Medulla oblongata (tissue), 1 donor: Measurements from ENCODE around the gene SNX15.

Experiments
- DNase-seq: peaks from one replicate; pipeline ENCODE4 v3.0.0-alpha.2; 2015; ENCODE audit errors: extremely low spot score

SNX15 gene

GRCh38 chr11:65056999-65057398, 29.8 kb downstream of the SNX15 start:
- DNase-seq, result no peak

DNA sequence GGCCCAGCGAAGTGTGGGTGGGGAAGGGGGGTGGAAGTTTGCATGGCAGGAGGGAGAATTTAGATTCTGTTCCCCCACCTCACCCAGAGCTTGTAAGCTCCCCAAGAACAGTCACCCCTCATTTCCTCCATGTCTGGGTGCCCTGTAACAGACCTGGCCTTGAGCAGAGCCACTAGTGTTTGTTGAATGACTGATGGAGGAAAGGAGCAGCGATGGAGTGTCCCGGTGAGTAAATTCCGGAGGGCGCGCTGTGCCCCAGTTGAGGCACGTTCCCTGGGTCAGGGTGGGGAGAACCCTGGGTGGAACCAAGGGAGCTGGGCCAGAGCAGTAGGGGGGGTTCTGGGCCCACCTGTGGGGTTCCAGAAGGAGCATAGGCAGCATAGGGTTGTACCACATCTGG, 30.3 kb downstream of the SNX15 start:
- DNase-seq, result no peak

- no peak for DNase-seq
These were observed 30.8 kb downstream of the SNX15 start for GRCh38 chr11:65058012-65058411.

- no peak for DNase-seq
These were observed 31.3 kb downstream of the SNX15 start, which contains the start of gene NAALADL1 for GRCh38 chr11:65058419-65059054. NAALADL1 (minus strand) TSS chr11:65058553; CDS start chr11:65058521, 32 bp downstream.

DNA sequence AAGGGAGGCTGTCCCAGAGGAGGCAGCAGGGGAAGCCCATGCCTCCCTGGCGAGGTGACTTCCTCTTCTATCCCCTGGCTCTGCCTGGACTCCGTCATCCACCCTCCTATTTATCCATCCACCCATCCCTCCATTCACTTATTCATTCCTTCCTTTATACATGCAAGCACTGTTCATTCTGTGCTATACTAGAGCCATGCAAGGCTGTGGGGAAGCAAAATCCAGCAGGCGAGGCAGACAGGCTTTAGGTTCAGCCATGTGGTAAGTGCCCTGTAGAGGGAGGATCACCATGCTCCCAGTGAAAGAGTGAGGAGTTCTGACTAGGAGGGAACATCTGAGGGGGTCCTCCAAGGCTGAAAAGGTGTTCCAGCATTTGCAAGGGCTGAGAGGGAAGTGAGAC, 32.3 kb downstream of the SNX15 start:
- no peak for DNase-seq

DNA sequence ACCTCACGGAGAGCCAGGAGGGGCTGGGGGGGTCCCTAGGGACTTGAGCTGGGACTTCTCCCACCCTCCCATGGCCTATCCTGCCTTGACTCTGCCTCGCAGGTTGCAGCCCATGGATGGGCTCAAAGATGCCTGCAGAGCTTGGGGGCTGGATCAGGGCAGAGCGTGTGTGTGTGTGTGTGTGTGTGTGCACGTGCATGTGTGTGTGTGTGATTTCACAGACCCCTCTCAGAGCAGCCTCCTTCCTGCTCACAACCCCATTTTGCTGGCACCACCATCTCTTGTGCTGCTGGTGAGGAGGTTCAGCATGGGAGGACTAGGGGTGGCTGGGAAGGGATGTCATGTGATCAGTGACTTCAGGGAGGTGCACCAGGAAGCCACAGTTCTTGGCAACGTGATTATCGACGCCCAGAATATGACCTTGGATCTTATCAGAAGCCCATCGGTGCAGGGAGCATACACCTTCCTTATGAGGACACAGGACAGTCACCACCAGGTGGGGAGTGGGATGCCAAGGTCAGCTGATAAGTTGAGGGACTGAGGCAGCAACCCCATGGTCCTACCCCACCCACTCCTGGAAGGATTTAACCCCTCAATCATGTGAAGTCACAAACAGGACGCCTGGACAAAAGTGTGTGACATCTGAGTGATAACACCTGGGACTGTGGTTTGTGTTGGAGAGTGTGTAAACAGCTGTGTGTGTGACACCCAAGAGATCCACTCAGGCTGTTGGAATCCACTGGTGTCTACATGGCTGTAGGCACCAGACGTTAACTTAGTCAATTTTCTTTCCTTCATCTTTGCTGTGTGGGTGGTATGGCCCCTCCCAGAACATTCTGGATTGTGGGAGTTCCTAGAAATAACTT, 33.0 kb downstream of the SNX15 start:
- no peak for DNase-seq

DNA sequence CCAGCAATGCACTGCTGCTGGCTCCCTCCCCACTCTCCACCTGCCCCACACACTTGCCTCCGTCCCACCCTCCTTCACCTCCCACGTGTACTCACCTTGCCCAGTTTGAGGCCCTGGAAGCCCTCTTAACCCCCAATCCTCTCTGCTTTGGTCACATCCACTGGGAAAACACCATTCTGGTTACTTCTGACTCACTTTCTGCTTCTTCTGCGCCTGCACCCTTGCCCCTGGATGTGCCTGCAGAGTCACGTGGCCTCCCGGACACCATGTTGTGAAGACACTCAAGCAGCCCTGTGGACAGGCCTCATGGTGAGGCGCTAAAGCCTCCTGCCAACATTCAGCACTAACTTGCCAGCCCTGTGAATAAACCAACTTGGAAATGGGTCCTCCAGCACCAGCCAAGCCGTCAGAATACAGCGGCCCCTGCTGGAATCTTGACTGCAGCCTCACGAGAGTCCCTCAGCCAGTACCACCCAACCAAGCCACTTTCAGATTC, 33.7 kb downstream of the SNX15 start:
- DNase-seq, result no peak

DNA sequence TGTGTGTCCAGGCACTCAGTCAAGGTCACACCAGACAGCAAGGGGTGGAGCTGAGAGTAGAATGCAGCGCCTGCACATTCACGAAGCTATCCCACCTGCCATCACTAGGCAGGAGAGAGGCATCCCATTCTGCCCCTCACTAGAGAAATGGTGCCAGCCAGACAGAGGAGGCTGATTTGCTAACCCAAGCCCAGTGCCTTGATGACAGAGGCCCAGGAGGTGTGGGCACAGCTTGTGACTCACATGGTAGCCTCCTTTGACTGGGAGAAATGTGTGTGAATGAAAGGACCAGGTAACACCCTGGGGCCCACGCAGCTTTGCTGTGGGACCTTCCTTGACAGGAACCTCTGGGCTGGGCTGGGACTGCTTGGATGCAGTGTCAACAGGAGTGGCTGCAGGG, 36.3 kb downstream of the SNX15 start:
- DNase-seq, result no peak

DNA sequence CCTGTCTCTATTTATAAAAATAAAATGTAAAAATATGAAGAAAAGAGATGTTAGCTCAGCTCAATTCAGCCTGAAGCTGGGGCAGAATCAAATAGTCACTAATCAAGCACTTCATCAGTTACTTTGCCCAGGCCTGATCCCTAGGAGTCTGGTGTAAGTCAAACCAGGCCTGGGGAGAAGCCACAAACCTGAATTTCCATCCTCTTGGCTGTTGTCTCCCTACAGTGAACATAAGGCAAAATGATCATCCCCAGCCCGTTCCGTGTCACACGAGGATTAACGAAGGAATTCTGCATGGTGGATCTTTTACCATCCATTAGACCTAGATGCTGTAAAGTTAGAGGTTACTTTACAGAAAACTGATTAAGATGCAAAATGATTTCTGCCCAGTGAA, 37.6 kb downstream of the SNX15 start:
- DNase-seq, result no peak

DNA sequence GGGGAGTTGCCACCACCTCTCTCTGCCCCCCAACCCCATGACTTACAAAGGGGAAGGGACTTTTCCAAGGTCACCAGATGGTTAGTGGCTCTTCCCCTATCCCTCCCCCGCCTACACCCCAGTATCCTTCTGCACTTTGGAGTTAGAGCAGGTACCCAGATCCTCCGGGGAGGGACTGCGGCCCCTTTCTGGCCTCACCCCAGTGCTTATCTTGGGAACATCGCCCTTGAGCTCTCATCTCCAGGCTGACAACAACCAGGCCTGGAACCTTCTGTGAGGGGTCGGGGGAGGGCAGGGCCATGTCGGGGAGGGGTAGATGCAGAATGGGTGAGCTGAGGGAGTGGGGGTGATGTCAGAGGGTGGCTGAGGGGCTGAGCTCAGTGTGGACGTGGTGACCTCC, 38.6 kb downstream of the SNX15 start:
- no peak for DNase-seq

DNA sequence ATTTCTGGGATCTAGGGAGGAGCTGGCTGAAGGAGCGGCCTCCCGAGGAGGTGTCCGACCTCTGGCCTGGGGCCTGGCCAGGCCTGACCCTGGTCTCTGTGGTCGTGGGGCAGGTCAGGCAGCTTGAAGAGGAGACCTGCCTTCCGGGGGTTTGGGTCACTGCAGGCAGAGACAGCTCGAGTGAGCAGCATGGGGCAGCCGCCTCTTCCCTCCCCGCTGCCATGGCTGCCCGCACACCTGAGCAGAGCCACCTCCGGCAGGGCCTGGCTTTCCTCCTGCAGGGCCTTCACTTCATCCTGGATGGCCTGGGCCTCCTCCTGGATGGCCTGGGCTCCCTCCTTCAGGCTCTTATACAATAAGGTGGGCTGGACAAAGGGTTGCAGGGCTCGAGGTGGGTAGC, 39.1 kb downstream of the SNX15 start:
- DNase-seq, result no peak

DNA sequence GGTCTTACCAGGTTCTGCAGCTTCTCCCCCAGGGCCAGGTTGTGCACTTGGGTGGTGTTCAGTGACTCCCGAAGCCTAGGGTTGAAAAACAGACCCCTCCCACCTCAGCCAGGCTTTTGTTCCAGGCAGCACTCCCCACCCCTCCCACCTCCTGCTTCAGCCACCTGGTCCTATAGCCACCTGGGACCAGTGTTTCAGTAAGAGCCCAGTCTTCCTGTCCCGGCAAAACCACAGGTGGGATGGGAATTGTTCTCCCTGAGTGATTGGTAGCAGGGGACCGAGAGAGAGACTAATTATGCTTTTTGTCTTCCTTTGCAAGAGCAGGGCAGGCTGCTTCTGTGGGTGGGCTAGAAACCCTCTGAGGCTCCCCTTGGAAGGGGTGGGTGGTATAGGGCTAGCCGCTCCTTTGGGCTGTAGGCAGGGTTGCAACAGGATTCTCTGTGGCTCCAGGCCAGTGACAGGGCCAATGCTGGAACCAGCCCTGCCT, 39.6 kb downstream of the SNX15 start:
- DNase-seq, result no peak

- DNase-seq, result no peak
These were observed 40.2 kb downstream of the SNX15 start for GRCh38 chr11:65067446-65067845.

- no peak for DNase-seq
These were observed 42.0 kb downstream of the SNX15 start for GRCh38 chr11:65069217-65069616.

DNA sequence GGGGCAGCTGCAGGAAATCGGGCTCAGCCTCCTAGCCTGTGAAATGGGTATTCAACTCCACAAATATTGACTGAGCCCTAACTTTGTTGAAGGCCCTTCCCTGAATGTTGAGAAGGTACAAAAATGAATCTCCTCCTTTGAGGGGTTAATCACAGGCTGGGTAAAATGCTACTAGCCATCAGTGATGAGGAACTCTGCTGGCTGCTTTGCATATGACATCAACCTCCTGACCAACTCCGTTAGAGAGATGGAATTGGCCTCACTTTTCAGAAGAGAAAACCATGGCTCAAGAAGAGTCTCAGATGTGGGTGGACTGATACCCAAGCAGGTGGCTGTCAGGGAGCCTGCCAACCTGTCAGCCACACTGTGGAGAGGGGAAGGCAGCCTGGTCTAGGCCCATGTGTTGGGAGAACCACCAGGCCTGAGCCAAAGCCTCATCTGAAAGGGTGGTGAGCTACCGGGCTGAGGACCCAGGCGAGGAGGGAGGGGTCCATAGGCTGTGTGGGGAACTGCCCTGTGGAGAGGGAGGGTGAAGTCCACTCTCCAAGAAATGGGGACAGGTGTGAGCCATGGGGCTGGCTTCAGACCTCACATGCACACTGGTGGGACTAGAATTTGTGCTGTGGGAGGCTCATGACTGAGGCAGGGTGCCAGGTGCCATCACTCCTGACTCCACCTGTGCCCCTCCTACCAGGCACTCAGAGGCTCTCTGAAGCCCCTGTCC, 44.8 kb downstream of the SNX15 start:
- DNase-seq, result no peak

DNA sequence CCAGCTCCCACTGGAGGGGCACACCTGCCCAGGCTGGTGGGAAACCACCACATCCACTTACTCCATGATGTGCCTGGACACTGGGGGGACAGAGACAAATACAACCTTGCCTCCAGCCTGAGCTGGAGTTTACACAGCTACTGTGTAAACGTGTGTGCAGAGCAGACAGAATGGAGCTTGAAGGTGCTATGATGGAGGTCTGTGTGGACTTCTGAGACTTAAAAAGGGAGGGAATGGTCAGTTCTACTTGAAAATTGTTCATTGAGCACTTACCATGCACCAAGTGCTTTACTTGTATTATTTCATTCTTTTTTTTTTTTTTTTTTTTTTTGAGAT, 45.4 kb downstream of the SNX15 start:
- no peak for DNase-seq

DNA sequence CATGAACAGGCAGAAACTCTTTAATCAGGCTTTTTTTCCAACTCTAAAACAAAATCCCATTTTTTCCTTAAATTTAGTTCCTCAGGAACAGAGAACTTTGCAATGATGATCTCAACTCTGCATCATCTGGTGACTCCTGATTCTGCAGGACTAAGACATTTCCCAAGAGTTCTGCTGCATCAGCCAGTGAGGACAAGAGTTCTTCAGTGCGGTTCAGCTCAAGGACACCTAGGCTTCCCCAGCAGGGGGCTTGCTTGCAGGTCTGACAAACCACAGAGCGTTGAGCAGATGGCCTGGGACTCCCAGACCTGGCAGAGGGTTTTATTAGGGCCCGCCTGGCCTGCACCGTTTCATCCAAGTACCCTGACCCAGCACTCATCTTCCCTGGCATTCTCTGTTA, 50.2 kb downstream of the SNX15 start:
- DNase-seq, result no peak

- no peak for DNase-seq
These were observed 50.9 kb downstream of the SNX15 start for GRCh38 chr11:65078151-65078550.

DNA sequence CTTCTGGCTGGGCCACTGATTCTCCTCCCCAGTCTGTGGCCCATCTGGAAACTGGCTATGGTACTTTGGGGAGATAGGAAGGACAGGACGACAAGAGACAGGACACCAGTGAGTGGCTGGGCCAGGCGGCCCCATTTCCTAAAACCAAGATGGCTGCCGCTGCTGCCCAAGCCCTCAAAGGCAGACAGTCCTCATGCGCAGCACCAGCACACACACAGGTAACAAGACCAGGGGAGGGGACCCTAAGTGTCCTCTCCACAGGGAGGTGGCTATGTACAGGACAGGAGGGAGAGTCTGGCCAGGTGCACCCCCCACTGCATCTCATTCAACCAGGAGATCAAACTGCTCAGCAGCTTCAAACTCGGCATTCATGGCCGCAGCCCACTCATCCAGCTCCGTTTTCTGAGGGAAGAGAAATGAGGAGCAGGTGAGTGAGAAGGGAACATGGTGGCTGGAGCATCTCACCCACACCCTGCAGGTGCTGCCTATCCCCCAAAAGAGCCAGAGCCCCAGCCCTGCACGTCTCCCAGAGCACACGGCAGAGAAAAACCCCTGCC, 51.6 kb downstream of the SNX15 start:
- DNase-seq, result no peak

DNA sequence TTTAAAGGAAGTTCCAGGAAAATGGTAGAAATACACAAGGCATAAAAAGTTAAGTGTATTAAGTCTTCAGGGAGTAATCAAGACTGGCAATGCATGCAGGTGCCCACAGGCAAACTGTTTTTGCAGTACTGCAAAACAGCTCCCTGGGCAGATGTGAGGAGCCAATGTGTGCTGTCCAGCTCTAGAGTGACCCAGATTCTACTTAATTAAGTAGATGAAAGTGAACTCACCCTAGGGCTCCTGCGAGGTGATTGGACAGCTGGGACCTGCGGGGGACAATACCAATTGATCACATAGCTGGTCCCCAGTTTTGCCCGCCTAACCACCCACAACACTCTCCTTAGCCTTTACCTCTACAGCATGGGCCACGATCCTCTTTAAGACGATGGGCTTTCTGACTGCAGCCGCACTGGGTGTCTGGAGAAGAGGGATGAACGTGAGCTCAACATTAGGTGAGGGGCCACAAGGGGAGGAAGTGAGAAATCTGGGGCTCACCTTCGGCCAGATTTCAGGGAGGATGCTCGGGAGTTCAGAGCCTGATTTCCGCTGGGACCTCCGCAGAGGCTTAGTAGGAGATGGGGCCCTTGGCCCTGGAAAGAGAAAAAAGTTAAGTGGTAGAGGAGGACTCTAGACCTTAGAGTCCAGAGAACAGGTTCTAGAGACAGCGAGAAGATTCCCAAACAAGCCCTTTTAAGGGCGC, 56.0 kb downstream of the SNX15 start:
- DNase-seq, result no peak

DNA sequence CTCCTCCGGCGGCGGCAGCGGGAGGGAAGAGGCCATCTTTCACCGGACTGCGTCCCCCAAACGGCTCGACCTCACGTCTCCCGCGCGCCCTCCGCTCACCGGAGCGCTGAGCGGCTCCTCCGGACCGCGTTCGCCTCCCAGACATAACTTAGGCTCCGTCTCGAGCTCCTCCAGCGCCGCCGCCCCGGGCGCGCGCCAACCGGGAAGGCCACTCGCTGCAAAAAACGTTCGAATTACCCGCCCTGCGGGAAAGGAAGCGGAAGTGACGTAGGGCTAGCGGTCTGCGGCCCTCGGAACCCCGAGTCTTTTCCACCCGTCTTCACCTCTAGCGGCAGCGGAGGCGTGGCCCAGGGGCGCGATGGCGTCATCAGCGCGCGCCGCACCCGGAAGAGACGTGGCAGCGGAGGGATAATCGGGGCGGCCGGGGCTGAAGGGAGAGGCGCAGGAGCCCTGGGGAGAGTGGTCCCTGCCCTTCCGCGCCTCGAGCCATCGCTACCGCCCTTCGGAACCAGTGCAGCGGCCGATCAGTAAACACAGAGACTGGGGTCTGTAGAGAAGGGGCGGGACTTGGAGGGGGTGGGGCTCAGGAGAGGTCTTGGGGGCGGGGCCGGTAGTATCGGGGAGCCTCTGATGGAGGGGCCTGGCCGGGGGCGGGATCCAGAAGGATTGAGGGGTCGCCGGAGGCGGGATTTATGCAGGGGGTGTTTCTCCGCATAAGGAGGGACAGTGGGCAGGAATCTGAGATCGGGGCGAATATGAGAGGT, 56.8 kb downstream of the SNX15 start, which contains the start of the genes CDCA5 and ZFPL1:
TSS of gene CDCA5 (minus strand) at position 207 of the 764 bp plus-strand sequence. CDS start at position 145, 62 bp downstream.
TSS of gene ZFPL1 (plus strand) at position 389 of the 764 bp plus-strand sequence. CDS start 477 bp downstream, outside the sequence.
- peak; percentile 97 for DNase-seq
